Activated naive CD4-positive, alpha-beta T cell treated with anti-CD3 and anti-CD28 coated beads, Interleukin-2, amount 50 U/mL, for 72 hours (primary cell): ENCODE measurements around the gene TFCP2. TPM values are rescaled to one million over a fixed set of nuclear protein-coding genes. Genes with fewer than 3 reads are reported as not detected.

Experiments
- ATAC-seq, 2 donors: fragments of 150-1000 bp; cut with Tn5 transposase; 2 replicates each; pipeline ENCODE4 v1.10.0; 2021; ENCODE audit warnings: mild to moderate bottlenecking in 2 of 2, moderate library complexity in 2 of 2
- DNase-seq, 2 donors: peaks; one replicate each; pipeline ENCODE4 v3.0.0; 2021 to 2022; ENCODE audit warnings: low spot score in 2 of 2
- H3K27ac Mint-ChIP-seq, 2 donors: one replicate each; pipeline ENCODE4 v1.8.0; 2022; ENCODE audit warnings: mild to moderate bottlenecking in 2 of 2, mixed read lengths in 2 of 2
- H3K36me3 Mint-ChIP-seq, 2 donors: one replicate each; pipeline ENCODE4 v1.8.0; 2022; ENCODE audit warnings: mixed read lengths in 2 of 2
- H3K9me3 Mint-ChIP-seq, 2 donors: one replicate each; pipeline ENCODE4 v1.8.0; 2022; ENCODE audit warnings: mixed read lengths in 2 of 2
- total RNA-seq, 2 donors: library from RNA; stranded (reverse); gene quantifications; one replicate each; pipeline ENCODE4 v1.2.3, GENCODE V29; 2022

Gene TFCP2
- total RNA-seq, 2 donors from 2014 or later = 29.7 to 32.3 TPM

DNA sequence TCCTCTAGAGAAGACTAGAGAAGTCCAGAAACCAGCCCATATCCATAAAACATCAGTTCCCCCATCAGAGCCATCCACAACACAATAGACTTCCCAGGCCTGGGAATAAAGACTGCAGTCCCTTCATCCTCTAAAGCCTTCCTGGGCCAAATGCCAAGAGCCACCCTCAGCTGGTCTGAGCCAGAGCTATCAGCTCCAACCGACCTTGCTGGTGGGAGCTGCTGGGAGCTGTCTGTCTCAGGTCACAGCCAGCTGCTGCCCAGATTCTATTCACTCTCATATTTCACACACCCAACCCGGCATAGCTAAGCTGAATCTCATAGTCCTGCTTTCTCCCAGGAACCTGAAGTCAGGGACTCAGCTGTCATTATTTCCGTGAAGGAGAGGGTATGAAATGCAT is 10.9 kb upstream of the TFCP2 start:
- DNase-seq (no peak), ATAC-seq (no peak)
- Mint-ChIP-seq H3K9me3 (no peaks in the 10 kb centered on the region), H3K27ac (no peak overlapping the region), H3K36me3 (no peaks in the 10 kb centered on the region)

DNA sequence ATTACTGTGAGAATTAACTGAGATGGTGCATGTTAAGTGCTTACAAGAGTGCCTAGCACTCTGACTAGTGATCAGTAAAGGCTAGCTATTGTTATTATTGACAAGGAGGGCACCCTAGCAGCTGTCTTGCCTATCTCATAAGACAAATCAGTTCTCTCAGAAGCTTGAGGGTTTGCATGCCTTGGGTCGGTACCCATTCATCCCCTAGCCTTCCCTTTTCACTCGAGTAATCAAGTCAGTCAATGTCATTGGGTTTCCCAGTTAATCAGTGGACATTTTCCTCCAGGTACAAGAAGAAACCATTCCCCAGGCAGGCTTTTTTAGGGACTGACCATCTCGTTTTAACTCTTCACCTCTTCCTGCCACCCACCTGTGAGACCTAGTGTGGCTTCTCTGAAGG is 10.4 kb upstream of the TFCP2 start:
- Mint-ChIP-seq H3K36me3 (no peaks in the 10 kb centered on the region), H3K27ac (no peak overlapping the region), H3K9me3 (no peaks in the 10 kb centered on the region)
- DNase-seq = no peak
- no peak for ATAC-seq

DNA sequence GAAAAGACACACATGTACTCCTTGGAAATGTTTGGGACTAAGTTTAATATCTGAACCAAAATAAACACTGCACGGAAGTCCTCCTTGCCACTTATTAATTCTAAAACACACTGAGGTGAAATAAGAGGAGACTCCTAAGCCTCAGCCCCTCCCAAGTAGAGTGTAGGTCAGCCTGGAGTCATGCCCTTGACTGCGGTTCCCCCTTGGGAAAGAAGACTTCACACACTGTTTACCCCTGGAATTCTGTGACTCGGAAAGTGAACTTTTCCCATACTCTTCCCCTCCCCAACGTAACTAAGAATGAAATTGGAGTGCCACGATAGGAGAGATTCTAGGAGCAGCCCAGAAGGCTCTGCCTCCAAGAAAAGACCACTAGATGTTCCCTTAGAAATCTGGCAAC is 8.6 kb upstream of the TFCP2 start:
- no peaks in the 10 kb centered on the region for H3K36me3 Mint-ChIP-seq
- ATAC-seq (no peak), DNase-seq (no peak)
- H3K9me3 Mint-ChIP-seq = no peaks in the 10 kb centered on the region
- no peak overlapping the region for H3K27ac Mint-ChIP-seq

- H3K36me3 Mint-ChIP-seq = no peaks in the 10 kb centered on the region
- no peak overlapping the region for H3K27ac Mint-ChIP-seq
These were observed 5.0 kb upstream of the TFCP2 start for GRCh38 chr12:51177897-51178296.

DNA sequence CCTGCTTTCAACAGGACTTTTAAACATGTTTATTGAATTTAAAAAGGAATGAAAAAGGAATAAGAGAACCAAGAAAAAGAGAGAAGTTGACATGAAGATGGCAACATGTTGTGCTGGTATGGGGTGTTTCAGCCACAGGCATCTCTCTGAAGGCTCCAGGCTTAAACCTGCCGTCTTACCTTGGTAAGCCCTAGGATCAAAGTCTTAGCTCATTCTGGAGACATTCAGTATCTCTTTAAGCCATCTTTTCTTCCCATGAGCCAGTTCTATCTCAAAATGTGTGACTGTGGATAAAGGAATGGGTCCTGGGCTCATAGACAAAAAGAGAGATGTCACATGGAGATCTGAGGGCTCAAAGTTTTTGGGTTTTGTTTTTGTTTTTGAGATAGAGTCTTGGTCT is 1.6 kb upstream of the TFCP2 start:
- DNase-seq (no peak), ATAC-seq (no peak)
- no peak overlapping the region for H3K27ac Mint-ChIP-seq
- no peaks in the 10 kb centered on the region for H3K9me3 Mint-ChIP-seq
- peaks cover 0 to 2% of the 10 kb centered on the region in 2 donors for H3K36me3 Mint-ChIP-seq

More at GRCh38 chr12:51177897-51178296, 5.0 kb upstream of the TFCP2 start:
- H3K9me3 Mint-ChIP-seq = no peaks in the 10 kb centered on the region
- ATAC-seq (no peak), DNase-seq (no peak)

- DNase-seq = no peak
These were observed 936 bp downstream of the TFCP2 start for GRCh38 chr12:51171884-51172514.

DNA sequence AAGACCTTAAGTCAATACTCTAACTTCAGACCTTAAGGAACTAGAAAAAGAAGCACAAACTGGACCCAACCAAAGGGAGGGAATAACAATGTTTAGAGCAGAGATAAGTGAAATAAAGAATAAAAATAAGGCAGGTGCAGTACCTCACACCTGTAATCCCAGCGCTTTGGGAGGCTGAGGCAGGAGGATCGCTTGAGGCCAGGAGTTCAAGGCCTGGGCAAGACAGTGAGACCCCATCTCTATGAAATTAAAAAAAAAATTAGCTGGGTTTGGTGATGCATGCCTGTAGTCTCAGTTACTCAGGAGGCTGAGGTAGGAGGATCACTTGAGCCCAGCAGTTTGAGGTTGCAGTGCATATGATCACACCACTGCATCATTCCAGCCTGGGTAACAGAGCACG is 9.1 kb downstream of the TFCP2 start:
- H3K27ac Mint-ChIP-seq = no peak overlapping the region
- no peaks in the 10 kb centered on the region for H3K9me3 Mint-ChIP-seq
- ATAC-seq (no peak), DNase-seq (no peak)
- peaks cover 0 to 8% of the 10 kb centered on the region in 2 donors for H3K36me3 Mint-ChIP-seq

More at GRCh38 chr12:51171884-51172514, 936 bp downstream of the TFCP2 start:
- no peaks in the 10 kb centered on the region for H3K9me3 Mint-ChIP-seq
- ATAC-seq = peak in 1 of 2 donors; percentile 1
- H3K27ac Mint-ChIP-seq = no peak overlapping the region
- peaks cover 0 to 6% of the 10 kb centered on the region in 2 donors for H3K36me3 Mint-ChIP-seq

DNA sequence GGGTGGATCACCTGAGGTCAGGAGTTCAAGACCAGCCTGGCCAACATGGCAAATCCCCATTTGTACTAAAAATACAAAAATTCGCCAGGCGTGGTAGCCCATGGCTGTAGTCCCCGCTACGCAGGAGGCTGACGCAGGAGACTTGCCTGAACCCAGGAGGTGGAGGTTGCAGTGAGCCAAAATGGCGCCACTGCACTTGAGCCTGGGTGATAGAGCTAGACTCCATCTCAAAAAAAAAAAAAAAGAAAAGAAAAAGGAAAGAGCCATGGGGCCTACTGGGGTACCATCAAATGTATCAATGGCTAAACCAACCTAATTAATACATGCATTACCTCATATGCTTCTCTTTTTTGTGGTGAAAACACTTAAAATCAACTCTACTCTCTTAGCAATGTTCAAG is 10.7 kb downstream of the TFCP2 start:
- Mint-ChIP-seq H3K36me3 (peaks cover 0 to 8% of the 10 kb centered on the region in 2 donors), H3K27ac (no peak overlapping the region), H3K9me3 (no peaks in the 10 kb centered on the region)
- ATAC-seq (no peak), DNase-seq (no peak)

- H3K27ac Mint-ChIP-seq = no peak overlapping the region
- no peak for ATAC-seq
- H3K36me3 Mint-ChIP-seq = peaks cover 0 to 8% of the 10 kb centered on the region in 2 donors
- H3K9me3 Mint-ChIP-seq = no peaks in the 10 kb centered on the region
- DNase-seq = no peak
These were observed 12.0 kb downstream of the TFCP2 start for GRCh38 chr12:51160814-51161459.

GRCh38 chr12:51156245-51156765 is 16.6 kb downstream of the TFCP2 start:
- Mint-ChIP-seq H3K9me3 (no peaks in the 10 kb centered on the region), H3K27ac (no peak overlapping the region), H3K36me3 (no peaks in the 10 kb centered on the region)
- ATAC-seq (no peak), DNase-seq (no peak)

- Mint-ChIP-seq H3K9me3 (no peaks in the 10 kb centered on the region), H3K36me3 (no peaks in the 10 kb centered on the region), H3K27ac (no peak overlapping the region)
- DNase-seq (no peak), ATAC-seq (no peak)
These were observed 20.0 kb downstream of the TFCP2 start for GRCh38 chr12:51152953-51153352.

GRCh38 chr12:51150777-51151176 is 22.2 kb downstream of the TFCP2 start:
- no peak for ATAC-seq
- Mint-ChIP-seq H3K27ac (no peak overlapping the region), H3K36me3 (no peaks in the 10 kb centered on the region), H3K9me3 (no peaks in the 10 kb centered on the region)
- no peak for DNase-seq

DNA sequence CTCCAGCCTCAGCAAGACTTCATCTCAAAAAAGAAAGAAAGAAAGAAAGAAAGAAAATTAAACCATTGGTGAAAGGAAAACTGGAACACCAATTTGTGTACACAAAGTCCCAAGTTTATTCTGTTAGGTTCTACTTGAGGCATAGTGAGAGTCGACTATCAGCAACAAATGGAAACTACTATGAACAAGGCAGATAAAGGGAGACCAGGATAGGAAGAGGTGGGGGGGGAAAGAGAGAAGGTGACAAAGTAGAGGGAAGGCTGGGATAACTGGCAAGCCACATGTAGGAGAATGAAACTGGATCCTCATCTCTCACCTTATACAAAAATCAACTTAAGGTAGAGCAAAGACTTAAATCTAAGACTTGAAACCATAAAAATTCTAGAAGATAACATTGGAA is 25.6 kb downstream of the TFCP2 start:
- H3K27ac Mint-ChIP-seq = no peak overlapping the region
- H3K36me3 Mint-ChIP-seq = peaks cover 0 to 5% of the 10 kb centered on the region in 2 donors
- no peak for ATAC-seq
- peaks cover 0 to 6% of the 10 kb centered on the region in 2 donors for H3K9me3 Mint-ChIP-seq
- DNase-seq = no peak

- Mint-ChIP-seq H3K36me3 (peaks cover 0 to 3% of the 10 kb centered on the region in 2 donors), H3K27ac (peak overlapping the region in 1 of 2 donors; percentile 15), H3K9me3 (peaks cover 0 to 6% of the 10 kb centered on the region in 2 donors)
- DNase-seq (no peak), ATAC-seq (no peak)
These were observed 33.6 kb downstream of the TFCP2 start for GRCh38 chr12:51139292-51139844.

DNA sequence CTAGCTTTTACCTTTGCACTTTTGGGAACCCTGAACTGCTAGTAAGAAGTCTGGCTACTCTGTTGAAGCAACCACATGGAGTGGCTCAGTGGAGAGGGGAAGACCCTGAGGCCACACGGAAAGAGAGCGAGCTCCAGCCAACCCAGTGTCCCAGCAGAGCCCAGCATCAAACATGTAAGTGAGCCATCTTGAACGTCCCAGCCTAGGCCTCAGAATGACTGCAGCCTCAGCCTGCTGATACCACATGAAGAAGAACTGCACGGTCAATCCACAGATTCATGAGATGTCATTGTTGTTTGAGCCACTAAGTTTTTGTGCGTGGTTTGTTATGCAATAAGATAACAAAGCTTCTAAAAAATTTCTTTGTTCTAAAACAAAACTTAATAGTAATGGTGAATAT is 40.2 kb downstream of the TFCP2 start:
- Mint-ChIP-seq H3K9me3 (no peaks in the 10 kb centered on the region), H3K27ac (peak overlapping the region in 1 of 2 donors; percentile 44), H3K36me3 (no peaks in the 10 kb centered on the region)
- ATAC-seq (peak in 1 of 2 donors; percentile 48), DNase-seq (no peak)

GRCh38 chr12:51131745-51132521 is 41.0 kb downstream of the TFCP2 start:
- ATAC-seq = no peak
- DNase-seq = no peak
- Mint-ChIP-seq H3K9me3 (no peaks in the 10 kb centered on the region), H3K36me3 (no peaks in the 10 kb centered on the region), H3K27ac (peak overlapping the region in 1 of 2 donors; percentile 44)

DNA sequence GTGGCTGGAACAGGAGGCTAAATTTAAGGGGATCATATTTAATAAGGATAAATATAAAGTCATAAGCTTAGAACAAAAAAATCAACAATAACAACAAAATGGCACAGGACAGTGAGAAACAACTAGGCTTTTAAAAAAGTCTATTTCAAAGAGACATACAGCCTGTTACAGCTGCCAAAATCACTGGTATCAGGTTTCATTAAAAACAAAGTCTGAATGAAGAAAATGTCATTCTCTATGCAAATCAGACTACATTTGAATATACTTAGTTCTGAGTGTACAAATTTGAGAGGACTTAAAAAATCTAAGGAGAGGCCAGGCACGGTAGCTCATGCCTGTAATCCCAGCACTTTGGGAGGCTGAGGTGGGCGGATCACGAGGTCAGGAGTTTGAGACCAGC is 44.0 kb downstream of the TFCP2 start:
- Mint-ChIP-seq H3K9me3 (no peaks in the 10 kb centered on the region), H3K27ac (no peak overlapping the region), H3K36me3 (peaks cover 0 to 11% of the 10 kb centered on the region in 2 donors)

More for the DNA sequence above, 44.0 kb downstream of the TFCP2 start:
- DNase-seq (no peak), ATAC-seq (no peak)
